HG03571 (cell line): ENCODE results near the gene ACO2.
"Not testable (repeated sequence)": the region's sequence is repeated elsewhere in the genome, so short reads cannot be mapped to it uniquely, and the experiment has no call there.

Experiments
- ATAC-seq: cut with Tn5 transposase; IDR thresholded peaks from one replicate; pipeline ENCODE4 v1.9.1; 2021; ENCODE audit not compliant: unreplicated experiment

The ACO2 gene

GRCh38 chr22:41563051-41563711 lies 94.3 kb downstream of the ACO2 start:
- ATAC-seq: no peak

DNA sequence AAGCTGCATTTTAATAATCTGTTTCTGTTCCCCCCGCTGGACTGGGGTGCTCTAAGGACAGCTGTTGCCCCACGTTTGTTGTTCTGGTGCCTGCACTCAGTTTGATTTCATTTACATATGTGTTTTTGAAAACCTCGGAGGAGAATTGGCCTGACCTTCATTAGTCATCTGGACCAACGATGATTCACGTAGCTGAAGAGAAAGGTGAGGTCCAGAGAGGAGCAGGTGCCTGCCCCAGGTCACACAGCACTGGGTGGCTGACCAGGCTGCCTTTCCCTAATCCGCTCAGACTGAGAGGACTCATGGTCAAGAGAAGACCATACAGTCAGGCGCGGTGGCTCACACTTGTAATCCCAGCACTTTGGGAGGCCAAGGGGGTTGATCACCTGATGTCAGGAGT lies 95.6 kb downstream of the ACO2 start:
- ATAC-seq: no peak

GRCh38 chr22:41565403-41566054 lies 96.6 kb downstream of the ACO2 start:
- ATAC-seq: no peak

DNA sequence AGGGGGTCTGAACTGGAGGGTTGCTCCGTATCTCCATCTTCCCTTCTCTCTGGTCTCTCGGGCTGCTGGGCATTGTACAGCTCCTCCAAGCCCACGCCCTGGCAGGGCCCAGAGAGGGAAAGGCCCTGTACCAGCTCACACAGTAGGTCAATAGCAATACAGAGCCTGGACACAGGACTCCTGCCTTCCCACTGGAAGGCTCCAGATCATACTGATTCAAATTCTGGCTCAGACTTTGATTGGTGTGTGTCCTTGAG lies 98.5 kb downstream of the ACO2 start:
- no peak for ATAC-seq

DNA sequence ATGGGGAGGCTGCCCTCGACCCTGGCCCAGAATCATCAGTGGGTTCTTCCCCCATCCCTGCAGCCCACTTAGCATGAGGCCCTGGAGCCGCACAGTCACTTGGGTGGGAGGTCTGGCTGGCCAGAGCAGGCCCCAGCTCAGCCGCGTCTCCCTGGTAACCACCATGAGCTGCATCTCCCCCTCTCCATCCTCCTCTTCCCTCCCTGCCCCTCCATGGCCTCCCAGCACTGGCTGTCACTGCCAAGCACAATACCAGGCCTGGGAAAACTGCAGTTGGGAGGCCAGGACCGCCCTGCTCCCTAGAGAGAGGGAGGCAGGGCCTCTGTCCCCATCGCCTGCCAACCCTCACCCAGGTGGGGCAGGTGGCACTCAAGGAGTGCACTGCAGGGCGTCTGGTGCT lies 99.9 kb downstream of the ACO2 start:
- ATAC-seq: no peak

GRCh38 chr22:41570221-41570620 lies 101.3 kb downstream of the ACO2 start:
- no peak for ATAC-seq

DNA sequence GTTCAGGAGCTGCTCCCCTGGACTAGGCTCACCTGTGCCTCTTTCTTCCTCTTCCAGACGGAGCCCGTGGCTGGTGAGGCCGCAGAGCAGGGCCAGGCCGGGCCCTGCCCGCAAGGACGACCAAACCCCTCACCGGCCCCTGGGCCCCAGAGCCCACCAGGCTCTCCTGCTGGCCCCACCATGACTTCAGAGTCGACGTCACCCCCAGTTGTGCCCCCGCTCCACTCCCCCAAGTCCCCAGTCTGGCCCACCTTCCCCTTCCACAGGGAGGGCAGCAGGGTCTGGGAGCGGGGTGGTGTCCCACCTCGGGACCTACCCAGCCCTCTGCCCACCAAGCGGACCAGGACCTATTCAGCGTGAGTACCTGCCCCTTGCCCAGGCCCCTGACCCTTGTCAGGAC lies 102.9 kb downstream of the ACO2 start:
- ATAC-seq: no peak

- not testable (repeated sequence) for ATAC-seq
Observed at GRCh38 chr22:41572305-41572704, 103.4 kb downstream of the ACO2 start.

- ATAC-seq: no peak
Observed at GRCh38 chr22:41573677-41574076, 104.8 kb downstream of the ACO2 start.

- ATAC-seq: no peak
Observed at GRCh38 chr22:41574847-41575381, 106.0 kb downstream of the ACO2 start.

DNA sequence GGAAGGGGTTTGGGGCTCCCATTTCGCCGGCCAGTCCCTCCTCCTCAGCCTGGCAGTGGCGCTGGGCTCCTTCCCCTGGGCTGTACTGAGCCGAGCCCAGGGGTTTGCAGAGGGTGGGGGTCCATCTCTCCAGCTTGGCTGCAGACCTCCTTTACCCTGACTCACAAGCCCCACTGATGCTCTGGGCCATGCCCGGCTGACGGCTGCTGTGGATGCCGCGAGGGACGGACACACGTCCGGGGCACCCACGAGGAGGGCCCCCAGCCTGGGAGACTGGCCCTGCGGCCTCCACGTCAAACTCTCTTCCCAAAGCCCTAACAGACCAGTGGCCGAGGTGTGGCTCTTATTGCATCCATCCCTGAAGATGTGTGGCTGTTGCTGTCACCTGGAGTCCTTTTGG lies 106.6 kb downstream of the ACO2 start:
- no peak for ATAC-seq

- ATAC-seq: no peak
Observed at GRCh38 chr22:41576877-41577276, 108.0 kb downstream of the ACO2 start.

DNA sequence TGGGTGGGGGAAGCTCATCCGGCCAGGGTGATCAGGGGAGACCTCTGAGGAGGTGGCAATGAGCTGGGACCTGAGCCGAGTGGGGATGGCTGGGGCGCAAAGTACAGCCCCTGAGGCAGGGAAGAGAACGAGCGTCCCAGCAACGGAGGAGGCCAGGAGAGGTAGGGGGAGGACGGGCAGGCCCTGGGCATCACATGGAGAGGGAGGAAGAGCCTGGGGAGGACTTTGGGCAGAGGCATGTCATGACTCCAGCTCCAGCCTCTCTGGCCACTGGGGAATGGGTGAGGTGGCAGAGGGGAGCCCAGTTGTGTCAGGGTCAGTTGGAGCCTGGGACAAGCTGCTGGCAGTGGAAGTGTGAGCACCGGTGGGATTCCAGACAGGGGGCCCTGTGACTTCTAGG lies 109.2 kb downstream of the ACO2 start:
- no peak for ATAC-seq
